ENCODE measurements around the gene ADGRL1.
A peak's percentile ranks its signal among the peaks of the same experiment; 100 is the strongest.
"Not testable (repeated sequence)": the region's sequence is repeated elsewhere in the genome, so short reads cannot be mapped to it uniquely, and the experiment has no call there.

Gene ADGRL1

DNA sequence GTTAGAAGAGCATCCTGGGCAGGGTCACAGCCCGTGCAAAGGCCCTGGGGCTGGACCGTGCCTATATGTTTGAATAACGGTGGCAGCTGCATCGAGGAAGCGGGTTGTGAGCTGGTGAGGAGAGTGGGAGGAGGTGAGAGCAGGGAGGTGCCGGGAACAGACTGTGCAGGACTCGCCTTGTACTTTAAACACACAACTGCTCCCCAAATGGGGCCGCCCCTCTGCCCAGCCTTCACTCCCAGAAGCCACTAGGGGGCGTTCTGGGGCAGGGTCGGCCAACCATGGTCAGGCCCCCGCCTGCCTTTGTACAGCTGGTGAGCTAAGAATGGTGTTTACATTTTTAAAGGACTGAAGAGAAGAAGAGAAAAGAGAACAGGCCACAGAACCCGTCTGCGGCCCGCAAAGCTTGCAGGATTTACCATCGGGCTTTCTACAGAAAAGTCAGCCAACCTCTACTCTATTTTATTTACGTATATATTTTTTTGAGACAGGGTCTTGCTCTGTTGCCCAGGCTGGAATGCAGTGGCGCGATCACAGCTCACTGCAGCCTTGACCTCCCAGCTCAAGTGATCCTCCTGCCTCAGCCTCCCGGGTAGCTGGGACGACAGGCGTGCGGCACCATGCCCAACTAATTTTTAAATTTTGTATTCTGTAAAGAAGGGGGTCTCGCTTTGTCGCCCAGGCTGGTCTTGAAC, 5.7 kb downstream of the ADGRL1 start:
- in situ Hi-C loops (cut with HindIII; ENCODE audit: low sequenced_read_pairs); DNase-seq (ENCODE audit: low read depth); H3K4me3 ChIP-seq (ENCODE audit: low read depth, low read length): not testable (repeated sequence)
- TF ChIP-seq CTCF (IDR thresholded peaks at IDR 0.05; ENCODE audit: low read depth, low read length, missing control alignments), result peak; percentile 53

DNA sequence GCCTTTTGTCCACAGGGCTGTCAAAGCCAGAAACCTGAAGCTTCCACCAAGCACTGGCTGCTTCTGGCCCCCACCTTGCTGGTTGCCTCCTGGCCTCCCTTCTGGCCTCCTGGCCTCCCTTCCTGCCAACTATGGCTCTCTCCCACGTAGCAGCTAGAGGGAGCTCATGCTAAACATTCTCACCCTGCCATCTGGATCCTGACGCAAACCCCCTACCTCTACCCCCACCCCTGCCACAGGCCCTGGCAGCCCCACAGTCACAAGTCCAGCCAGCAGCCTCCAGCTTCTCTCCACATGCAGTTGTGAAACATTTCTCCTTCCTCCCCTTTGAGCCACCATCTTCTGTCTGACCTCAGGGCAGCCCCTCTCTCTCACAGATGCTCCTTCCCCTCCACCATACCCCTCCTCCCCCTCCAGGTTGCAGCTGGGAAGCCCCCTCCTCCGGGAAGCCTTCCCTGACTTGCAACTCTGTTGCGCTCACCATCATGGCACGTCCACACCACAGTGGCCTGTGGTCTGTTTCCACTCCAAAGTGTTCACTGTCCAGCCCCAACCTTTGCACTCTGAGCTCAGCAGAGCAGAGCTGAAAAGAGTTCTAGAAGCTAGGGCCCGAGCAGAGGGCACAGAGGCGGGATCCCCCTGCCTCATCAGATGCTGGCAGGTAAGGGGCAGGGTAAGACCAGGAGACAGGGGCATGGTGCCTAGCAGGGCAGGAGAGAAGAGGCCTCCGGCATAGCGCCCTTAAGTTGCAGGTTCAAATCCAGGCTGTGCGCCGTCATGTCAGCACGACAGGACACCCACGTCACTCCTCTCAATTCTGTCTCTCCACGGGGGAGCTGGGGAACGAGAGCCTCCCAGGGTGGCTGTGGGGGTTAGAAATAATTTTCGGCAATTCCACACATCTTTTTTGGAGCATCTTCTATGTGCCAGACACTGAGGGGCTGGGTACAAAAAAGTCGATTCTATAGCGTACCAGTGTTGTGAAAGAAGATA, 7.3 kb downstream of the ADGRL1 start:
- peak; percentile 5 for TF ChIP-seq CTCF (IDR thresholded peaks at IDR 0.05; ENCODE audit: low read depth, low read length, missing control alignments)
- in situ Hi-C loops (cut with HindIII; ENCODE audit: low sequenced_read_pairs), result no loop called here
- DNase-seq (ENCODE audit: low read depth), result no peak
- no peak overlapping the region for H3K4me3 ChIP-seq (ENCODE audit: low read depth, low read length)

- no peak for DNase-seq (ENCODE audit: low read depth)
- no peak for TF ChIP-seq CTCF (IDR thresholded peaks at IDR 0.05; ENCODE audit: low read depth, low read length, missing control alignments)
- in situ Hi-C loops (cut with HindIII; ENCODE audit: low sequenced_read_pairs), result no loop called here
- no peak overlapping the region for H3K4me3 ChIP-seq (ENCODE audit: low read depth, low read length)
Measured at GRCh38 chr19:14197882-14198281, 8.1 kb downstream of the ADGRL1 start.

DNA sequence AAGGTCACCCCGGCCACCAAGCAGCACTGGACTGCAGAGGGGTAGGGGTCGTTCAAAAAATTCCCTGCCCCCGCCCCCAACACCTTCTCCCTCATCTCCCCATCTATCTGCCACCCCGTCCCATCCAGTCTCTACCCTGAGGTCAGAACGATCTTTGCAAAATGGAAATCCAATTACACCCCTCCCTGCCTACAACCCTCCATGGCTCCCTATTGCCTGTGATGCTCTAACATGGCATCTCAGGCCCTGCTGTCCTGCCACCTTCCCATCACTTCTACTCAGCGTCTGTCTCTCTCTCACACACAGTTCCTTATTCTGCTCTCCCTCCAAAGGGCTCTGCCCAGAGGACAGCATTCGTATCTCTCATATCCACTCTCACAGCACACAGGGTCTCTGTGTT, 8.7 kb downstream of the ADGRL1 start:
- H3K4me3 ChIP-seq (ENCODE audit: low read depth, low read length); in situ Hi-C loops (cut with HindIII; ENCODE audit: low sequenced_read_pairs); DNase-seq (ENCODE audit: low read depth): not testable (repeated sequence)

DNA sequence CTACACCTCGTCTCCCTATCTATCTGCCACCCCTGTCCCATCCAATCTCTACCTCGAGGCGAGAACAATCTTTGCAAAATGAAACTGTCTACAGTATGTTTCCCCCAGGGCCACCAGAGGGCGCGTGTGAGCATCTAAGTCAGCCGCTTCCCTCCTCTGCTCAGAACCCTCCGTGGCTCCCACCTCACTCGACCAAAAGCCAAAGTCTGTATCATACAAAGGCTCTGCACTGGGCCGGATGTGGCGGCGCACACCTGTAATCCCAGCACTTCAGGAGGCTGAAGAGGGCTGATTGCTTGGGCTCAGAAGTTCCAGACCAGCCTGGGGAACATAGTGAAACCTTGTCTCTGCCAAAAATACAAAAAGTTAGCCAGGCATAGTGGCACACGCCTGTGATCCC, 9.9 kb downstream of the ADGRL1 start:
- peak; percentile 20 for DNase-seq (ENCODE audit: low read depth)
- TF ChIP-seq CTCF (IDR thresholded peaks at IDR 0.05; ENCODE audit: low read depth, low read length, missing control alignments), result peak; percentile 62
- in situ Hi-C loops (cut with HindIII; ENCODE audit: low sequenced_read_pairs); H3K4me3 ChIP-seq (ENCODE audit: low read depth, low read length): not testable (repeated sequence)

DNA sequence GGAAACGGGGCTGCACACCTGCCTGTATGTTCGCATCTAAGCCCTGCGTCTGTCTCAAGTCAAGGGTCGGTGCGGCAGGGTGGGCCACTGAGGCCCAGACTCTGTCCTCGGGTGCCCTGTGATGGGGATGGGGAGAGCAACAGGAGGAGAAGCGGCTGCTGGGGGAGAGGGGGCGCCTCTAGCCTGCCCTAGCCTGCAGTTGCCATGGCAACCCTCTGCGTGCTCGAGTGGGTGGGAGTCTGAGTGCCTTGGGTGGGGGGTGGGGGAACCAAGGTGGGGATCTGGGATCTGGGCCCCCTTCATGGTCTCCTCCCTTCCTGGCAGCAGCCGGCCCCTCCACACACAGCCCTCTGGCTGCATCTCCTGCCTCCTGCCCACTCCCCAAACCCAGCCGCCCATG, 10.8 kb downstream of the ADGRL1 start:
- in situ Hi-C loops (cut with HindIII; ENCODE audit: low sequenced_read_pairs); DNase-seq (ENCODE audit: low read depth): not testable (repeated sequence)

GRCh38 chr19:14189415-14189814, 16.6 kb downstream of the ADGRL1 start:
- no peak for TF ChIP-seq CTCF (IDR thresholded peaks at IDR 0.05; ENCODE audit: low read depth, low read length, missing control alignments)
- in situ Hi-C loops (cut with HindIII; ENCODE audit: low sequenced_read_pairs), result no loop called here

More for the DNA sequence above, 10.8 kb downstream of the ADGRL1 start:
- H3K4me3 ChIP-seq (ENCODE audit: low read depth, low read length), result not testable (repeated sequence)

GRCh38 chr19:14188086-14188485, 17.9 kb downstream of the ADGRL1 start:
- in situ Hi-C loops (cut with HindIII; ENCODE audit: low sequenced_read_pairs); H3K4me3 ChIP-seq (ENCODE audit: low read depth, low read length): not testable (repeated sequence)

More at GRCh38 chr19:14189415-14189814, 16.6 kb downstream of the ADGRL1 start:
- no peak overlapping the region for H3K4me3 ChIP-seq (ENCODE audit: low read depth, low read length)
- no peak for DNase-seq (ENCODE audit: low read depth)

More at GRCh38 chr19:14188086-14188485, 17.9 kb downstream of the ADGRL1 start:
- not testable (repeated sequence) for DNase-seq (ENCODE audit: low read depth)
